HepG2 (cell line): ENCODE results near the gene UBC. TPM values are rescaled to one million over a fixed set of nuclear protein-coding genes. Genes with fewer than 3 reads are reported as not detected.

Experiments used
- DMAP1 ChIP-seq: IDR thresholded peaks from 2 replicates; pipeline ENCODE4 v1.6.1; 2016
- GATAD2A ChIP-seq: IDR thresholded peaks from 2 replicates; pipeline ENCODE4 v1.6.1; 2016
- KLF9 ChIP-seq: IDR thresholded peaks from 2 replicates; pipeline ENCODE4 v1.6.1; 2016; ENCODE audit warnings: low read depth
- PHF21A ChIP-seq: sonication (generic); formaldehyde crosslinking; IDR thresholded peaks from 2 replicates; pipeline ENCODE4 v1.5.0; 2020; ENCODE audit warnings: mild to moderate bottlenecking, missing genetic modification reagents
- RAD51 ChIP-seq: fragments of 450-650 bp; IDR thresholded peaks from 2 replicates; pipeline ENCODE4 v1.6.1; 2016; ENCODE audit warnings: borderline replicate concordance
- RBFOX2 ChIP-seq: fragments of 200-400 bp; formaldehyde crosslinking; IDR thresholded peaks from 2 replicates; pipeline ENCODE4 v1.6.1; 2017; ENCODE audit warnings: low read depth, mild to moderate bottlenecking, low read length
- RORA ChIP-seq: sonication (generic); formaldehyde crosslinking; IDR thresholded peaks from 2 replicates; pipeline ENCODE4 v1.5.0; 2020; ENCODE audit warnings: mild to moderate bottlenecking, missing genetic modification reagents, moderate library complexity
- SP2 ChIP-seq: sonication (generic); formaldehyde crosslinking; IDR thresholded peaks from 2 replicates; pipeline ENCODE4 v1.5.1; 2020; ENCODE audit warnings: mild to moderate bottlenecking, missing genetic modification reagents
- WIZ ChIP-seq: sonication (generic); formaldehyde crosslinking; IDR thresholded peaks from 2 replicates; pipeline ENCODE4 v1.5.1; 2020; ENCODE audit warnings: mild to moderate bottlenecking, missing genetic modification reagents
- ZNF7 ChIP-seq: IDR thresholded peaks from 2 replicates; pipeline ENCODE4 v1.6.1; 2016; ENCODE audit warnings: missing biosample characterization, missing genetic modification reagents
- ZNF782 ChIP-seq: sonication (generic); formaldehyde crosslinking; IDR thresholded peaks from 2 replicates; pipeline ENCODE4 v1.4.0; 2020; ENCODE audit warnings: missing genetic modification reagents, mild to moderate bottlenecking, borderline replicate concordance
- polyA plus RNA-seq, 8 experiments: library from polyadenylated mRNA; depleted of rRNA in 3 of 8; stranded (reverse) in 7 of 8; unstranded in 1 of 8; fragments of >200 nt; fragmentation: Illumina TruSeq in 4 of 8; extraction: Trizol in 4 of 8; gene quantifications; 2 replicates each; pipeline versions ENCODE4 v1.2.1 to v1.2.3, GENCODE V29; 2011 to 2016; ENCODE audit warnings: low read depth in 4 of 8, missing spikeins in 1 of 8, mixed read lengths in 1 of 8; ENCODE audit not compliant: insufficient read depth in 1 of 8
- total RNA-seq, 5 experiments: library from RNA; depleted of rRNA; stranded (reverse); fragments of >200 nt; fragmentation: Illumina TruSeq; extraction: Trizol; gene quantifications; 2 replicates each; pipeline ENCODE4 v1.2.3, GENCODE V29; 2016; ENCODE audit warnings: low read depth in 1 of 5
- TF ChIP-seq, protein P1 (sequence below): sonication (generic); formaldehyde crosslinking; IDR thresholded peaks from 2 replicates; pipeline ENCODE4 v1.5.0; 2020; ENCODE audit warnings: mild to moderate bottlenecking, missing genetic modification reagents
- TF ChIP-seq, protein P2 (sequence below): sonication (generic); formaldehyde crosslinking; IDR thresholded peaks from 2 replicates; pipeline ENCODE4 v1.5.0; 2020; ENCODE audit warnings: missing genetic modification reagents, mild to moderate bottlenecking, borderline replicate concordance
- TF ChIP-seq, protein P3 (sequence below): IDR thresholded peaks from 2 replicates; pipeline ENCODE4 v1.6.1; 2012; ENCODE audit warnings: inconsistent platforms
- TF ChIP-seq, protein P4 (sequence below): sonication (generic); formaldehyde crosslinking; IDR thresholded peaks from 2 replicates; pipeline ENCODE4 v1.8.1; 2023; ENCODE audit warnings: missing genetic modification reagents, mild to moderate bottlenecking, borderline replicate concordance
- TF ChIP-seq, protein P5 (sequence below): sonication (generic); formaldehyde crosslinking; IDR thresholded peaks from 2 replicates; pipeline ENCODE4 v1.4.0; 2020; ENCODE audit warnings: missing genetic modification reagents, mild to moderate bottlenecking, borderline replicate concordance
- TF ChIP-seq, protein P6 (sequence below): sonication (generic); formaldehyde crosslinking; conservative IDR thresholded peaks from 2 replicates; pipeline ENCODE4 v1.4.0; 2020; ENCODE audit warnings: missing genetic modification reagents
- TF ChIP-seq, protein P7 (sequence below), 2 experiments: IDR thresholded peaks; 2 replicates each; pipeline ENCODE4 v1.6.1; 2011 to 2012; ENCODE audit warnings: low read length in 2 of 2, borderline replicate concordance in 1 of 2, low read depth in 1 of 2, mild to moderate bottlenecking in 1 of 2, moderate library complexity in 1 of 2

Gene UBC
- total and polyA plus RNA-seq, 2 of the 13 experiments (the other 11 are each of a cell fraction or from before 2014, with no cell fraction given): 805 to 1,432 TPM

DNA sequence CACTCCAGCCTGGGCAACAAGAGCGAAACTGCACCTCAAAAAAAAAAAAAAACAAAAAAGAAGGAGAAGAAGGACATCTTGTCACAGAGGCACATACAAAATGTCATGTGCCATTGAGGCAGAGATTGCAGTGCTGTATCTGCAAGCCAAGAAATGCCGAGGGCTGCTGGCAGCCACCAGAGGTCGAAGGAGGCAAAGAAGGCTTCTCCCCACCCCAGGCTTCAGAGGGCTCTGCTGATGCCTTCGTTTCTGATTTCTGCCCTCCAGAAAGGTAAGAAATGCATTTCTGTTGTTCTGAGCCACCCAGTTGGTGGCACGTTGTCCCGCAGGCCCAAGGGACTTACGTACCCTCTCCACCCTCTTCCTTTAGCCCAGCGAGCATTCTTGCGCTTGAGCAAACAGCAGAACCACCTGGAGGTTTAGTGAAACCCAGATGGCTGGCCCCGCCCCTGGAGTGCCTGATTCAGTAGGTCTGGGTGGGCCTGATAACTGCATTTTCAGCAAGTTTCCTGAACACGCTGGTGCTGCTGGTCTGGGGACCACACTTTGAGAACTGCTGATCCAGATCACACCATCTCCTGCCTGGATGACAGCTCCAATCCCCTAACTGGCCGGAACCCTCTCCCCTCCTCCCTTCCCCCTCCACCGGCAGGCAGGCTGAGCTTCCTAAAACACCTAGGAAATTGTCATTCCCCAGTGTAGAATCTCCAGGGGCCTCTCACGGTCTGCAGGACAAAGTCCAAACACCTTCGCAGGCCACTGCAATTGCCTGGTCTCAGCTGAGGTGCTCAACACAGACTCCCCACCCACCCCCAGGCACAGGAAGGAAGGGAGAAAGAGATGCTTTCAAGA is 29.6 kb downstream of the UBC start (continued):
- TF ChIP-seq, protein P1, sequence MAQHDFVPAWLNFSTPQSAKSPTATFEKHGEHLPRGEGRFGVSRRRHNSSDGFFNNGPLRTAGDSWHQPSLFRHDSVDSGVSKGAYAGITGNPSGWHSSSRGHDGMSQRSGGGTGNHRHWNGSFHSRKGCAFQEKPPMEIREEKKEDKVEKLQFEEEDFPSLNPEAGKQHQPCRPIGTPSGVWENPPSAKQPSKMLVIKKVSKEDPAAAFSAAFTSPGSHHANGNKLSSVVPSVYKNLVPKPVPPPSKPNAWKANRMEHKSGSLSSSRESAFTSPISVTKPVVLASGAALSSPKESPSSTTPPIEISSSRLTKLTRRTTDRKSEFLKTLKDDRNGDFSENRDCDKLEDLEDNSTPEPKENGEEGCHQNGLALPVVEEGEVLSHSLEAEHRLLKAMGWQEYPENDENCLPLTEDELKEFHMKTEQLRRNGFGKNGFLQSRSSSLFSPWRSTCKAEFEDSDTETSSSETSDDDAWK (CRISPR knock-in tag): no peak
- peak; percentile 57 for TF ChIP-seq DMAP1 (CRISPR knock-in tag)
- TF ChIP-seq, protein P2, sequence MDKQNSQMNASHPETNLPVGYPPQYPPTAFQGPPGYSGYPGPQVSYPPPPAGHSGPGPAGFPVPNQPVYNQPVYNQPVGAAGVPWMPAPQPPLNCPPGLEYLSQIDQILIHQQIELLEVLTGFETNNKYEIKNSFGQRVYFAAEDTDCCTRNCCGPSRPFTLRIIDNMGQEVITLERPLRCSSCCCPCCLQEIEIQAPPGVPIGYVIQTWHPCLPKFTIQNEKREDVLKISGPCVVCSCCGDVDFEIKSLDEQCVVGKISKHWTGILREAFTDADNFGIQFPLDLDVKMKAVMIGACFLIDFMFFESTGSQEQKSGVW (CRISPR knock-in tag): no peak
- TF ChIP-seq RBFOX2: no peak
- TF ChIP-seq ZNF7 (CRISPR knock-in tag): no peak
- TF ChIP-seq PHF21A (CRISPR knock-in tag): peak; percentile 95
- TF ChIP-seq SP2: no peak
- TF ChIP-seq RORA (CRISPR knock-in tag): no peak
- TF ChIP-seq GATAD2A (CRISPR knock-in tag): peak; percentile 79
- TF ChIP-seq, protein P3, sequence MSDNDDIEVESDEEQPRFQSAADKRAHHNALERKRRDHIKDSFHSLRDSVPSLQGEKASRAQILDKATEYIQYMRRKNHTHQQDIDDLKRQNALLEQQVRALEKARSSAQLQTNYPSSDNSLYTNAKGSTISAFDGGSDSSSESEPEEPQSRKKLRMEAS: peak; percentile 53; the same call in 1 of the 2 replicates
- no peak for TF ChIP-seq WIZ (CRISPR knock-in tag)
- no peak for TF ChIP-seq RAD51
- TF ChIP-seq, protein P4, sequence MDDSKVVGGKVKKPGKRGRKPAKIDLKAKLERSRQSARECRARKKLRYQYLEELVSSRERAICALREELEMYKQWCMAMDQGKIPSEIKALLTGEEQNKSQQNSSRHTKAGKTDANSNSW (CRISPR knock-in tag): no peak
- TF ChIP-seq, protein P5, sequence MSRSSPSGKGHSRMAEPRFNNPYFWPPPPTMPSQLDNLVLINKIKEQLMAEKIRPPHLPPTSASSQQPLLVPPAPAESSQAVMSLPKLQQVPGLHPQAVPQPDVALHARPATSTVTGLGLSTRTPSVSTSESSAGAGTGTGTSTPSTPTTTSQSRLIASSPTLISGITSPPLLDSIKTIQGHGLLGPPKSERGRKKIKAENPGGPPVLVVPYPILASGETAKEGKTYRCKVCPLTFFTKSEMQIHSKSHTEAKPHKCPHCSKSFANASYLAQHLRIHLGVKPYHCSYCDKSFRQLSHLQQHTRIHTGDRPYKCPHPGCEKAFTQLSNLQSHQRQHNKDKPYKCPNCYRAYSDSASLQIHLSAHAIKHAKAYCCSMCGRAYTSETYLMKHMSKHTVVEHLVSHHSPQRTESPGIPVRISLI (CRISPR knock-in tag): no peak
- TF ChIP-seq KLF9 (CRISPR knock-in tag): no peak
- TF ChIP-seq, protein P6, sequence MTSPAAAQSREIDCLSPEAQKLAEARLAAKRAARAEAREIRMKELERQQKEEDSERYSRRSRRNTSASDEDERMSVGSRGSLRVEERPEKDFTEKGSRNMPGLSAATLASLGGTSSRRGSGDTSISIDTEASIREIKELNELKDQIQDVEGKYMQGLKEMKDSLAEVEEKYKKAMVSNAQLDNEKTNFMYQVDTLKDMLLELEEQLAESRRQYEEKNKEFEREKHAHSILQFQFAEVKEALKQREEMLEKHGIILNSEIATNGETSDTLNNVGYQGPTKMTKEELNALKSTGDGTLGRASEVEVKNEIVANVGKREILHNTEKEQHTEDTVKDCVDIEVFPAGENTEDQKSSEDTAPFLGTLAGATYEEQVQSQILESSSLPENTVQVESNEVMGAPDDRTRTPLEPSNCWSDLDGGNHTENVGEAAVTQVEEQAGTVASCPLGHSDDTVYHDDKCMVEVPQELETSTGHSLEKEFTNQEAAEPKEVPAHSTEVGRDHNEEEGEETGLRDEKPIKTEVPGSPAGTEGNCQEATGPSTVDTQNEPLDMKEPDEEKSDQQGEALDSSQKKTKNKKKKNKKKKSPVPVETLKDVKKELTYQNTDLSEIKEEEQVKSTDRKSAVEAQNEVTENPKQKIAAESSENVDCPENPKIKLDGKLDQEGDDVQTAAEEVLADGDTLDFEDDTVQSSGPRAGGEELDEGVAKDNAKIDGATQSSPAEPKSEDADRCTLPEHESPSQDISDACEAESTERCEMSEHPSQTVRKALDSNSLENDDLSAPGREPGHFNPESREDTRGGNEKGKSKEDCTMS: no peak
- TF ChIP-seq, protein P7, sequence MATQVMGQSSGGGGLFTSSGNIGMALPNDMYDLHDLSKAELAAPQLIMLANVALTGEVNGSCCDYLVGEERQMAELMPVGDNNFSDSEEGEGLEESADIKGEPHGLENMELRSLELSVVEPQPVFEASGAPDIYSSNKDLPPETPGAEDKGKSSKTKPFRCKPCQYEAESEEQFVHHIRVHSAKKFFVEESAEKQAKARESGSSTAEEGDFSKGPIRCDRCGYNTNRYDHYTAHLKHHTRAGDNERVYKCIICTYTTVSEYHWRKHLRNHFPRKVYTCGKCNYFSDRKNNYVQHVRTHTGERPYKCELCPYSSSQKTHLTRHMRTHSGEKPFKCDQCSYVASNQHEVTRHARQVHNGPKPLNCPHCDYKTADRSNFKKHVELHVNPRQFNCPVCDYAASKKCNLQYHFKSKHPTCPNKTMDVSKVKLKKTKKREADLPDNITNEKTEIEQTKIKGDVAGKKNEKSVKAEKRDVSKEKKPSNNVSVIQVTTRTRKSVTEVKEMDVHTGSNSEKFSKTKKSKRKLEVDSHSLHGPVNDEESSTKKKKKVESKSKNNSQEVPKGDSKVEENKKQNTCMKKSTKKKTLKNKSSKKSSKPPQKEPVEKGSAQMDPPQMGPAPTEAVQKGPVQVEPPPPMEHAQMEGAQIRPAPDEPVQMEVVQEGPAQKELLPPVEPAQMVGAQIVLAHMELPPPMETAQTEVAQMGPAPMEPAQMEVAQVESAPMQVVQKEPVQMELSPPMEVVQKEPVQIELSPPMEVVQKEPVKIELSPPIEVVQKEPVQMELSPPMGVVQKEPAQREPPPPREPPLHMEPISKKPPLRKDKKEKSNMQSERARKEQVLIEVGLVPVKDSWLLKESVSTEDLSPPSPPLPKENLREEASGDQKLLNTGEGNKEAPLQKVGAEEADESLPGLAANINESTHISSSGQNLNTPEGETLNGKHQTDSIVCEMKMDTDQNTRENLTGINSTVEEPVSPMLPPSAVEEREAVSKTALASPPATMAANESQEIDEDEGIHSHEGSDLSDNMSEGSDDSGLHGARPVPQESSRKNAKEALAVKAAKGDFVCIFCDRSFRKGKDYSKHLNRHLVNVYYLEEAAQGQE (IDR thresholded peaks at IDR 0.05; ENCODE audit: borderline replicate concordance in 1 of 2, low read depth in 1 of 2, low read length in 2 of 2): 0 out of 4 replicates have a peak, but pooled peaks of 1 of the 2 experiments have one; percentile 11
- TF ChIP-seq ZNF782: no peak; the same call in 1 of the 2 replicates
